OCI-LY7 (cell line): ENCODE data around the gene MYH6.

Experiments
- CTCF ChIP-seq: fragments of 200-600 bp; sonication (generic); conservative IDR thresholded peaks from 2 replicates; pipeline ENCODE4 v1.5.1; 2014; ENCODE audit warnings: mild to moderate bottlenecking, antibody characterized with exemption, low read length, moderate library complexity, mixed read lengths
- EZH2phosphoT487 ChIP-seq: fragments of 200-600 bp; sonication (generic); IDR thresholded peaks from 2 replicates; pipeline ENCODE4 v1.6.1; 2018; ENCODE audit warnings: low read depth, borderline replicate concordance, mild to moderate bottlenecking, mixed run types, antibody characterized with exemption, low read length, moderate library complexity, mixed read lengths

GRCh38 chr14:23454445-23454856, 46.4 kb upstream of the MYH6 start:
- no peak for TF ChIP-seq CTCF
- TF ChIP-seq EZH2phosphoT487: no peak
